ENCODE measurements around the gene KCNC1.

The KCNC1 gene

DNA sequence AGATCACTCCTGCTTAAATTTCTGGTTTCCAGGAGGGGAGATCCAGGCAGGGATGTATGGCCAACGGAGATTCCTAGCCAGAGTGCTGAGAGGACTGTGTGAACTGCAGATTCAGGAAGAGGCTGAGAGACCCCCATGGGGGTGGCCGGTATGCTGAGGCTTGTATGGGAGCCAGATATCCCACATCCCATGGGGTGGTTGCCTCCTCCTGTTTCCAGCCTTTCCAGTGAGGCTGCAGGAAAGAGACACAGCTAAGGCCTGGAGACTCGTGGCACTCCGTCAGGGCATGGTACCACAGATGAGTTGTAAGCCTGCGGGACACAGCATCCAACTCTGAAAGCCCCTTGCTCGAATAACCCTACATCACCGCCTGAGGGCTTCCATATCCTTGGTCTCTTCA, 16.6 kb upstream of the KCNC1 start:
- no peak for DNase-seq

DNA sequence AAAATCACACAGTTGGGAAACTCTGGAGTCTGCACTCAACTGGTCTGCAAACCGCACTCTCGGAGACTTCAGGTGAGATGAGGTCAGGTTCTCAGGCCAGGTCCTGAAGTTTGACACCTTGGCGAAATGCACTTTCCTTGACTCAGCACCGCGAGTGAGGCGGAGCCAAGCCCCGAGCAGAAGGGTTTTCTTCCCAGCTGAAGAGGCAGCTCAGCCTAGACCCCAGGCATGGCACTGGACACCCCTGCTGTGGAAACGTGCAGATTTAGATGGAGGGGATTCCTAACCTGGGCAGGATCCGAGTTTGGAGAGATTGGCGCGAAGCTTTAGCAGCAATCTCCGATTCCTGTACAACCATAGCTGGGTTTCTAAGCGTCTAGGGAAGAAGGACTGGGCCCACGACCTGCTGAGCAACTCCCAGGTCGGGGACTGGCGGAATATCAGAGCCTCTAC, 16.0 kb upstream of the KCNC1 start:
- DNase-seq = no peak

DNA sequence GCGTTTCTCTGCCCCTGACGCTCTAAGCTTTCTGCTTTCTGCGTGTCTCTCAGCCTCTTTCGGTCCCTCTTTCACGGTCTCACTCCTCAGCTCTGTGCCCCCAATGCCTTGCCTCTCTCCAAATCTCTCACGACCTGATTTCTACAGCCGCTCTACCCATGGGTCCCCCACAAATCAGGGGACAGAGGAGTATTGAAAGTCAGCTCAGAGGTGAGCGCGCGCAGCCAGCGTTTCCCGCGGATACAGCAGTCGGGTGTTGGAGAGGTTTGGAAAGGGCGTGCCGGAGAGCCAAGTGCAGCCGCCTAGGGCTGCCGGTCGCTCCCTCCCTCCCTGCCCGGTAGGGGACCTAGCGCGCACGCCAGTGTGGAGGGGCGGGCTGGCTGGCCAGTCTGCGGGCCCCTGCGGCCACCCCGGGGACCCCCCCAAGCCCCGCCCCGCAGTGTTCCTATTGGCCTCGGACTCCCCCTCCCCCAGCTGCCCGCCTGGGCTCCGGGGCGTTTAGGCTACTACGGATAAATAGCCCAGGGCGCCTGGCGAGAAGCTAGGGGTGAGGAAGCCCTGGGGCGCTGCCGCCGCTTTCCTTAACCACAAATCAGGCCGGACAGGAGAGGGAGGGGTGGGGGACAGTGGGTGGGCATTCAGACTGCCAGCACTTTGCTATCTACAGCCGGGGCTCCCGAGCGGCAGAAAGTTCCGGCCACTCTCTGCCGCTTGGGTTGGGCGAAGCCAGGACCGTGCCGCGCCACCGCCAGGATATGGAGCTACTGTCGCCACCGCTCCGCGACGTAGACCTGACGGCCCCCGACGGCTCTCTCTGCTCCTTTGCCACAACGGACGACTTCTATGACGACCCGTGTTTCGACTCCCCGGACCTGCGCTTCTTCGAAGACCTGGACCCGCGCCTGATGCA, 15.3 kb upstream of the KCNC1 start, which contains the start of gene MYOD1:
TSS of gene MYOD1 (plus strand) at position 544 of the 910 bp plus-strand sequence. CDS start at position 756, 212 bp downstream.
- peak; percentile 12 for DNase-seq

DNA sequence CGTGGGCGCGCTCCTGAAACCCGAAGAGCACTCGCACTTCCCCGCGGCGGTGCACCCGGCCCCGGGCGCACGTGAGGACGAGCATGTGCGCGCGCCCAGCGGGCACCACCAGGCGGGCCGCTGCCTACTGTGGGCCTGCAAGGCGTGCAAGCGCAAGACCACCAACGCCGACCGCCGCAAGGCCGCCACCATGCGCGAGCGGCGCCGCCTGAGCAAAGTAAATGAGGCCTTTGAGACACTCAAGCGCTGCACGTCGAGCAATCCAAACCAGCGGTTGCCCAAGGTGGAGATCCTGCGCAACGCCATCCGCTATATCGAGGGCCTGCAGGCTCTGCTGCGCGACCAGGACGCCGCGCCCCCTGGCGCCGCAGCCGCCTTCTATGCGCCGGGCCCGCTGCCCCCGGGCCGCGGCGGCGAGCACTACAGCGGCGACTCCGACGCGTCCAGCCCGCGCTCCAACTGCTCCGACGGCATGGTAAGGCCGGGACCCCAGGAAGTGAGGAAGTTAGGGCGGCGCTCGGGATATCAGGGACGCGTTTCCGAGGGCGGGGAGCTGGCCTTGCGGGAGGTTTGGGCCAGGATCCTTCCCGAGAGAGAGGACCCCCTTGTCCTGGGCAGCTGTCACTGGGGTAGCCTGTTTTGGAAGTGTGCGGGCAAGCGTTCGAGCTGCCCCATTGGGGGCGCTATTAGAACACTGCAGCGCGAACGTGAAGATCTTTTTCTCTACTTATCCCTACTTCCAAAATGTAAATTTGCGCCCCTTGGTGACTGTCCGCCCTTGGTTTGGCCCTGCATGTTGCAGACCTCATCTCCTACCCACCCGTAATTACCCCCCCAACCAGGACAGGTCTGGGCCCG, 14.4 kb upstream of the KCNC1 start:
- no peak for DNase-seq

DNA sequence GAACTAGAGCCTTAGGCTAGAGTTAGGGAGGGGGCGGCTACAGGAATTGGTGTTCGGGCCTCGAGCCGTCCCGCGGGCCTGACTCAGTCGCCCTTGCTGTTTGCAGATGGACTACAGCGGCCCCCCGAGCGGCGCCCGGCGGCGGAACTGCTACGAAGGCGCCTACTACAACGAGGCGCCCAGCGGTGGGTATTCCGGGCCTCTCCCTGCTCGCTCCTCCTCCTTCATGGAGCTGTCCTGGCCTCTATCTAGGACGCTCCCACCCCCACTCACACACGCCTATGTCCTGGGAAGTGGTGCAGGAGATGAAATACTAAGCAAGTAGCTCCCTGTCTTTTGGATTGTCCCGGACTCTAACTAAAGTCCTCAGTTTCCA, 13.8 kb upstream of the KCNC1 start:
- DNase-seq = no peak

DNA sequence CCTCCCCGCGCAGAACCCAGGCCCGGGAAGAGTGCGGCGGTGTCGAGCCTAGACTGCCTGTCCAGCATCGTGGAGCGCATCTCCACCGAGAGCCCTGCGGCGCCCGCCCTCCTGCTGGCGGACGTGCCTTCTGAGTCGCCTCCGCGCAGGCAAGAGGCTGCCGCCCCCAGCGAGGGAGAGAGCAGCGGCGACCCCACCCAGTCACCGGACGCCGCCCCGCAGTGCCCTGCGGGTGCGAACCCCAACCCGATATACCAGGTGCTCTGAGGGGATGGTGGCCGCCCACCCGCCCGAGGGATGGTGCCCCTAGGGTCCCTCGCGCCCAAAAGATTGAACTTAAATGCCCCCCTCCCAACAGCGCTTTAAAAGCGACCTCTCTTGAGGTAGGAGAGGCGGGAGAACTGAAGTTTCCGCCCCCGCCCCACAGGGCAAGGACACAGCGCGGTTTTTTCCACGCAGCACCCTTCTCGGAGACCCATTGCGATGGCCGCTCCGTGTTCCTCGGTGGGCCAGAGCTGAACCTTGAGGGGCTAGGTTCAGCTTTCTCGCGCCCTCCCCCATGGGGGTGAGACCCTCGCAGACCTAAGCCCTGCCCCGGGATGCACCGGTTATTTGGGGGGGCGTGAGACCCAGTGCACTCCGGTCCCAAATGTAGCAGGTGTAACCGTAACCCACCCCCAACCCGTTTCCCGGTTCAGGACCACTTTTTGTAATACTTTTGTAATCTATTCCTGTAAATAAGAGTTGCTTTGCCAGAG, 13.2 kb upstream of the KCNC1 start:
- DNase-seq = no peak

DNA sequence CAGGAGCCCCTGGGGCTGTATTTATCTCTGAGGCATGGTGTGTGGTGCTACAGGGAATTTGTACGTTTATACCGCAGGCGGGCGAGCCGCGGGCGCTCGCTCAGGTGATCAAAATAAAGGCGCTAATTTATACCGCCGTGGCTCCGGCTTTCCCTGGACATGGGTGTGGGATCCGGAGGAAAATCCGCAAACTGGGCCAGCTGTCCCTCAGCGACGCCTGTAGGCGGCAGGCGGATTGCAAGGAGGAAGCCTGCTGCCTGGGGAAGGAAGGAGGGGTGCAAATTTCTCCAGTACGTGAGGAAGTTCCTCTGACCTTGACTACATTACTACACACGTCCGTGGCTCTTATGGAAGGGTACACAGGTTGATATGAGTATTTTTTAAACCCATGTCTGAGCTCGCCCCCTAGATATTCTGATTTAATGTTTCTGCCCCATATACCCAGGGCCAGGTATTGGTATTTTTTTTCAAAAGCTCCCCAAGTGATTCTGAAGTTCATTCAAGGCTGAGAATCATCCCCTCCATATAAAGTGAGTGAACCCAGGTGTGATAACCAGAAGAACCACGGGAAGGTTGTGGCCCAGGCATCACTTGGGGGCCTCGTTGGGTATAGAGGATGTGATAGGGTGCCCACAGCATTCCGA, 12.5 kb upstream of the KCNC1 start:
- no peak for DNase-seq

DNA sequence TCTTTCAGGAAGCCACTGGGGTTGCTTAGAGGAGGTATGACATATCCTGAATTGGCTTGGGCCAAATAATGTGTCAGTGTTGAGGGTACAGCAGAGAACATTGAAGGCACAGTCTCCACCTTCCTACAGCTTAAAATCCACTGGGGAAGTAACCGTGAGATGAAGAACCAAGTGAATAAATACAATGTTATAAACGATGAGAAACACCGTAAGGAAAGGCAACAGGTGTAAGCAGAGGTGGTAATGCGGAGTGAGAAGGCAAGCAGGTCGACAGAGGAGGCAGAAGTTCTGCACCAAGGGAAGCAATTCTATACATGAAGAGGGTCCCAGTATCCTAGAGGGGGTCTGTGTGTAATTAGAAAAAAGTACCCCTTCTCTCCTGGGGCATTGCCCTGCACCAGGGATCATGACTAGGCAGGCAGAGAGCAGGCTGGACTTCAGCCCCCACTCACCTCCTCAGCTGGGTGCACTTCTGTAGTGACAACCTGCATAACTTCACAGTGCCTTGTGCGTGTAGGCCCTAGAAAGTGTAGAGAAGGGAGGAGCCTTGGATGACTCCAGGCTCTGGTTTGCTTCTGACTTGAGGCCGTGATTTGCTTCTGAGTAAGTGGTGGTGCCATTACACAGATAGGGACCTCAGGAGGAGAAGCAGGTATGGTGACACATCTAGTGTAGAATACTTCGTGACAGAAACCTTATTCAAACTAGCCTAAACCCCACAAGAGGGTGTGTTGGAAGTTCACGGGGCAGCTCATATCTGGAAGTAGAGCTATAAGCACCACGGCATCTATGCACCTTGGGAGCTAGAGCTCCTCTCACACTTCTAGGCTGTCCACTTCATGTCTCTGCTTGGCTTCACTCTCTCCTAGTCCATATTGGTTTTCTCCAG, 10.3 kb upstream of the KCNC1 start:
- no peak for DNase-seq

DNA sequence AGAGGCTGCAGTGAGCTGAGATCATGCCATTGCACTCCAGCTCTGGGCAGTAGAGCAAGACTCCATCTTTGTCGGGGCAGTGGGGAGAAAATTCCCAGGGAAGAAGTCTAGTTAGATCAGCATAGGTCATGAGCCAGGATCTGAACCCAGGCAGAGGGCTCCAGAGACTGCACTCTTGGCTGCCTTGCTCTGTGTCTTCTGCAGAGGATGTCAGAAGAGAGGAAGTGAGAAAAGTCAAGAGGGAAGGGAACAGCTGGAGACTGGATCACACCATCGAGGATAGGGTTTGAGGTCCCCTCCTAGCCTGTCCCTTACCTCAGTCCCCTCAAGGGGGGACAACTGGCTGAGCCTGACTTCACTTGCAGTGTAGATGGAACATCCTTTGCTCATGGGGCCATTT, 9.4 kb upstream of the KCNC1 start:
- no peak for DNase-seq

DNA sequence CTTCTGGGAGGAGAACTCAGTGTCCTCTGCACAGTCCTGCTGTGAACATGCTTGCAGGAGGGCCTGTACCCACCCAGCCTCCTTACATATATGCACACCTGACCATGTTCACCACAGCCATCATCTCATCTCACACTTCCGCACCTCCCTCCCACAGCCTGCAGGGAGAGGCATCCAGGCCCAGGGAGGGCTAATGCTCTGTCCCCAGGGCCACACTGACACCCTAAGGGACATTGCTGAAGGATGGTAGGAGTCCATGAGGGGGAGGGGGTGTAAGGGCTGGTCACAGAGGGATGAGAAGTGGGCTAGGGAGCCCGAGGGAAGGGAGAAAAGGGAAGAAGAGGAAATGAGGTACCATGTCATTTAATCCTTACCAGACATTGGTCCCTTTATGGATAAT, 4.4 kb upstream of the KCNC1 start:
- DNase-seq = no peak

DNA sequence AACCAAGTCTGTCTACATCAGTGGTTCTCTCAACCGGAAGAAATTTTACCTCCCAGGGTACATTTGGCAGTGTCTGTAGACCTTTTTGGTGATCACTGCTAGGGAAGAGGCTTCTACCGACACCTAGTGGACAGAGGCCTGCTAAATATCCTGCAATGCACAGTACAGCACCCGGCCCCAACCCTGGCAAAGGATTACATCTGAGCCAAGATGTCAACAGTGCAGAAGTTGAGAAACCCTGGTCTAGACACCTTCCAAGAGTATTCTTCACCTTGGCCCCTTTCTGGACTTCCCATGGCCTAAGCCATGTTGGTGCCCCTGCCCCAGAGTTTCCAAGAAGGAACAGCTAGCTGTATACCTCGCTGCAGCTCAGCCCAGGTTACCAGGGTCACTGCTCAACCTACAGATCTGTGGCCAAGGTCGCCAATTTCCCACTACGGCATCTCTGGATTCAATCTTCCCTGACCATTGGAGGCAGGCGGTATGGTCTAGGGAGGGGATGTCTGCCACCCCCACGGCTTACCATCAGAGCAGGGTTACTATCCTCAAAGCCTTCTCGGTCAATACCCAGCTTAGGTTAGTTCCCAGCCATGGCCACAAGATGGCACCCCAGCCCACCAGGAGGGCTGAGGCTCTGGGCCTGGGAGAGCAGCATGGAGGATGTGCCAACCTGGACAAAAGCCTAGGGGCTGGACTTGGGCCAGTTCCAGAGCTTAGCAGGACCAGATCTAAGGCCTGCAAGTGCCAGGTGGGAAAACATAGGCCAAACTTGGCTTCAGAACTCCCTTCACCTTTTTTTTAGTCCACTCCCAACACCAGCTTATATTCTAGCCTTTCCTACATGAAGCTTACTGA, 3.7 kb upstream of the KCNC1 start:
- peak; percentile 90 for DNase-seq

DNA sequence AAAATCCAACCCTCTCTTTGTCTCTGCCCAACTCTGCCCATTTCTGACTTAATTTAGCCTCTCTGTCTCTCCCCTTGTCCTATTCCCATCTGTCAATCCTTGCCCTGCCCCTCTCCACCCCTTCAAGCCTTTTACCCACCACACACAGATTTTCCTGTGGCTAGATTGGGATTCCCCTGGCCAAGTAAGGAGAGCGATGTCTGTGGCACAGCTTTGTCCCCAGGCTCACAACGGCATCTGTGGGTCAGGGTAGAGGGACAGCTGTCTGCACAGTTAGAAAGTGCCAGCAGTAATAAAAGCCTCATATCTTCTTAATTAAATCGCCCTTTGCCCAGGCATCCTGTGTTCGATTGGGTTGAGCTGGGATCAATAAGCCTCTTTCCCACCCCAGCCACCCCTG, 1.3 kb upstream of the KCNC1 start:
- no peak for DNase-seq

DNA sequence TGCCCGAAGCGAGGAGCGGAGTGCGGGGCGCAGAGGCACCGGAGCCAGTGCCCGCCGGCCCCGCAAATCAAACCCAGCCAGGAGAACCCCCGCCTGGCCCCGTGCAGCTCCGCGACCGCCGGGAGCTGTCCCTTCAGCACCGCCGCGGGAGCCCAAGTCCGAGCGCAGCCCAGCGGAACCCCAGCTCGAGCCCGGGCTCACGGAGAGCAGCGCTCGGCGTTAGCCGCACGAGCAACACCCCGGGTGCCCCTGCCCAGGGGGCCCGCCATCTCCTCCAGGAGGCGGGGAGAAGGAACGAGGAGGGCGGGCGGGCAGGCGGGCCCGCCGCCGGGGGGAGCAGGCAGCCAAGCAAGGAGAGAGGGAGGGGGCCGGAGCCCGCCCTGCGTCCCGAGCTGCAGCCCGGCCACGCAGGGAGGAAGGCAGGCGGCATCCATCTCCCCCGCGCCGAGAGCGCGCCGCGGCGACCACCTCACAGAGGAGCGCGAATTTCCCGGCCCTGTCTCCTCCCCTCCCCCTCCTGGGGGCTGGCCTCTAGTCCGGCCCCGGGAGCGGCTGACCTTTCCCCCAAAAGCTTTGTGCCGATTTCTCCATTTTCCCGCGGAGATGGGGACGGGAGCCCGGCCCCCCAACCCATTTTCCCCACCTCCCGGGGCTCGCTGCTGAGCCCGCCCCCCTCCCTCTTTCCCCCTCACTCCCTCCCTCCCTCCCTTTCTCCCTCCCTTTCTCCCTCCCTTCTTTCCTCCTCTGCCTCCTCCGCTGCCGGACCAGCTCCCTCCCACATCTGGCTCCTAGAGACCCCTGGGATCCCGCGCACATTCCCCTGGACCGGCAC, 621 bp downstream of the KCNC1 start:
- peak; percentile 24 for DNase-seq

DNA sequence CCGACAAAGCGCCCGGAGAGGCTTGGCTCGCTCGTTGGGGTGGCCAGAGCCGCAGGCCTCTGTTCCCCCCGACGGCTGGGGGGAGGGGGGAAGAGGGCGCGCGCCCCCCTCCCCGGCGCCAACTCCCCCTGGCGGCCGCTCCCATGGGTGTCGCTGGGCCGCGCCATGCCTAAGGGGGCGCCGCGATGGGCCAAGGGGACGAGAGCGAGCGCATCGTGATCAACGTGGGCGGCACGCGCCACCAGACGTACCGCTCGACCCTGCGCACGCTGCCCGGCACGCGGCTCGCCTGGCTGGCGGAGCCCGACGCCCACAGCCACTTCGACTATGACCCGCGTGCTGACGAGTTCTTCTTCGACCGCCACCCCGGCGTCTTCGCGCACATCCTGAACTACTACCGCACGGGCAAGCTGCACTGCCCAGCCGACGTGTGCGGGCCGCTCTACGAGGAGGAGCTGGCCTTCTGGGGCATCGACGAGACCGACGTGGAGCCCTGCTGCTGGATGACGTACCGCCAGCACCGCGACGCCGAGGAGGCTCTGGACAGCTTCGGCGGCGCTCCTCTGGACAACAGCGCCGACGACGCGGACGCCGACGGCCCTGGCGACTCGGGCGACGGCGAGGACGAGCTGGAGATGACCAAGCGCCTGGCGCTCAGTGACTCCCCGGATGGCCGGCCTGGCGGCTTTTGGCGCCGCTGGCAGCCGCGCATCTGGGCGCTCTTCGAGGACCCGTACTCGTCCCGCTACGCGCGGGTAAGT, 1.4 kb downstream of the KCNC1 start:
- DNase-seq = peak; percentile 18

DNA sequence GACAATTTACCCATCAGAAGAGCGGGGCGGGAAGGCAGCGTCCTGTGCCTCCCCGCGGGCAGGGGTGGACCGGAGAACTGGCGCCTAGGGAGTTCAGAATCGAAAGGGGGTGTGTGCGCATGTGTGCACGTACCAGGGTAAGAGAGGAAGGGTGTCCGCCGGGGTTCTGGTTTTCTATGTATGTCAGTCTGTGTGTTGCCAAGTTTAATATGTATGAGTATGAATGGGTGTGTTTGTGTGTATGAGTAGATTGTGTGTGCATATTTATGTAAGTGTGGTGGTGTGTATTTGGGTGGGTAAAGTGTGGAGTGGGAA, 2.0 kb downstream of the KCNC1 start:
- no peak for DNase-seq

DNA sequence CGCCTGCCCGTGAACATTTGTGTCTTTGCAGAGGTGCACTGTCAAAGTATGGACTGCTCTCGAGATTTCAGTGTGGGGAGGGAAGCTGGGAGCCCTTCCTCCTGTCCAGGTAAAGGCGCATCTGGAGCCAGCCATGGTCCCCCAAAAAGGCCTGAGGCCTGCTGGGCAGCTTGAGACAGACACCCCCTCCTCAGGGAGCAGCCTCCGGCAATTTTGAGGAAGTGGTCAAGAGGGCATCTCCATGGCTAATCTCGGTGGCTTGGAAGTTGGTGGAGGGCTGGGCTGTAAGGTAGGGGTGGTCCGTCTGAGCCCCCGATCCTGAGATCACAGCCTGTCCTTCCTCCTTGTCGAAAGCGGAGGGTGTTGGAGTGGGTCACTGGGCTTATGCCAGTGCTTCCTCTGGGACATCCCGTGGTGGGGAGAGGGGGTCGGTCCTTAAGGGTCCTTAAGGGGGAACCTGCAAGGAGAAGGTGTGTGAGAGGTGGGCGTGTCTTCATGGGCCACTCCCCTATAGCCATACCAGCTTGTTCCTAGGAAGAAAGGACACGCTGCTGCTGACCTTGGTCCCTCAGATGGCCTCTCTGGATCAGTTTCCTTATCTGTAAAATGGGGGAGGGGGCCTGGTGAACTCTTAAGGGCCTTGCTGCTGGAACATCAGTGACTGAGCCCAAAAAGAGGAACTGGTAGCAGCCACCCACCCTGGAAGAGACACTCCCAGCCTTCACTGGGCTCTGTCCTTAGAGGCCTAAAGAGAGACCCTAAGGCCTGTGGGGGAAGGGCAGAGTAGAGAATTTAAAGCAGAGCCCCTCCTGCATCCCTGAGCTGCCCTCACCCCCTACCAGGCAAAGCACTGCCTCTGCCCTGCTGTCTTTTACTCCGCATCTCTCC, 2.6 kb downstream of the KCNC1 start:
- DNase-seq = no peak

DNA sequence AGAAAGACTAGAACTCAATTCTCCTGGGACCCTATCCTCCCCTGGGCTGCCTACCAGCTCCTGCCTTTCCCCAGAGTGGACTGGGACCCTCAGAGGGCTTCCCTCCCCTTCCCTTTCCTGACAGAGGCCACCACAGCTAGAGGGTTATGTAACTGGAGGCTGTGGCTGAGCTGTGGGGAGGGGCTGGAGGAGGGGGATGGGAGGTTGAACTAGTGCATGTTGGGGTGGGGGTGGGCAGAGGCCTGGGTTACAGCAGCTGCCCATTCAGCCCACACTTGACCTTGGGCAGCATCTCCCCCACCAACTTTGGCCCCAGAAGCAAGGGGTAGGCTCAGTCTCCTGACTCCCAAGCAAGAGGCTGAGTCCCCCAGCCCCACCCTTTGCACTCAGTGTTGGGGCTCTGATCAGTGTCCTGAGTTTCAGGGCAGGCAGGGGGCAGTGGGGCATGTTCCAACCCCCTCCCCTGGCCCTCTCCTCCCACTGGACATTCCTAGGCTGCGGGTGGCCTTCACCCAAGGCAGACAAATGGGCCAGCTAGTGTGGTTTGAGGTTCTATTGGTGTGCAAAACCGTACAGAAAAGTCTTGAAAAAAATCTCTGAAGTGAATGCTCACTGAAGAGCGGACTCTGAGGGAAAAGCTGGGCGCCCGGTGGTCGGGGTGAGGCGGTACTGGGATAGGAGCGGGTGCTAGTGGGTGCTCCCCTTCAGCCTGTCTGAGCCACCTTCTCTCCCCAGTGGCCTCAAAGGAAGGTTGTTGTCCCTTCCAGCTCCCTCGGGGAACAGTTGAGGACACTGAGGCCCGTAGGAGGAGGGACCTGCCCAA, 3.8 kb downstream of the KCNC1 start:
- no peak for DNase-seq

Data from DMS79 (cell line).